Ishikawa (cell line): Measurements from ENCODE around the gene COL18A1.

Experiments used
- CREB1 ChIP-seq: IDR thresholded peaks from 2 replicates; pipeline ENCODE4 v1.6.1; 2012; ENCODE audit warnings: low read depth
- FOXM1 ChIP-seq: IDR thresholded peaks from 2 replicates; pipeline ENCODE4 v1.6.1; 2012; ENCODE audit warnings: low read depth, borderline replicate concordance
- MAX ChIP-seq: IDR thresholded peaks from 2 replicates; pipeline ENCODE4 v1.6.1; 2012
- RAD21 ChIP-seq: IDR thresholded peaks from 2 replicates; pipeline ENCODE4 v1.6.1; 2012; ENCODE audit warnings: low read depth
- TF ChIP-seq, protein P1 (sequence below): IDR thresholded peaks from 2 replicates; pipeline ENCODE4 v1.6.1; 2012; ENCODE audit warnings: low read depth, mild to moderate bottlenecking

- TF ChIP-seq CREB1: no peak
- no peak for TF ChIP-seq RAD21
- TF ChIP-seq, protein P1, sequence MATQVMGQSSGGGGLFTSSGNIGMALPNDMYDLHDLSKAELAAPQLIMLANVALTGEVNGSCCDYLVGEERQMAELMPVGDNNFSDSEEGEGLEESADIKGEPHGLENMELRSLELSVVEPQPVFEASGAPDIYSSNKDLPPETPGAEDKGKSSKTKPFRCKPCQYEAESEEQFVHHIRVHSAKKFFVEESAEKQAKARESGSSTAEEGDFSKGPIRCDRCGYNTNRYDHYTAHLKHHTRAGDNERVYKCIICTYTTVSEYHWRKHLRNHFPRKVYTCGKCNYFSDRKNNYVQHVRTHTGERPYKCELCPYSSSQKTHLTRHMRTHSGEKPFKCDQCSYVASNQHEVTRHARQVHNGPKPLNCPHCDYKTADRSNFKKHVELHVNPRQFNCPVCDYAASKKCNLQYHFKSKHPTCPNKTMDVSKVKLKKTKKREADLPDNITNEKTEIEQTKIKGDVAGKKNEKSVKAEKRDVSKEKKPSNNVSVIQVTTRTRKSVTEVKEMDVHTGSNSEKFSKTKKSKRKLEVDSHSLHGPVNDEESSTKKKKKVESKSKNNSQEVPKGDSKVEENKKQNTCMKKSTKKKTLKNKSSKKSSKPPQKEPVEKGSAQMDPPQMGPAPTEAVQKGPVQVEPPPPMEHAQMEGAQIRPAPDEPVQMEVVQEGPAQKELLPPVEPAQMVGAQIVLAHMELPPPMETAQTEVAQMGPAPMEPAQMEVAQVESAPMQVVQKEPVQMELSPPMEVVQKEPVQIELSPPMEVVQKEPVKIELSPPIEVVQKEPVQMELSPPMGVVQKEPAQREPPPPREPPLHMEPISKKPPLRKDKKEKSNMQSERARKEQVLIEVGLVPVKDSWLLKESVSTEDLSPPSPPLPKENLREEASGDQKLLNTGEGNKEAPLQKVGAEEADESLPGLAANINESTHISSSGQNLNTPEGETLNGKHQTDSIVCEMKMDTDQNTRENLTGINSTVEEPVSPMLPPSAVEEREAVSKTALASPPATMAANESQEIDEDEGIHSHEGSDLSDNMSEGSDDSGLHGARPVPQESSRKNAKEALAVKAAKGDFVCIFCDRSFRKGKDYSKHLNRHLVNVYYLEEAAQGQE: no peak
- no peak for TF ChIP-seq FOXM1
- no peak for TF ChIP-seq MAX
Measured at GRCh38 chr21:45411810-45412206, 6.8 kb downstream of the COL18A1 start.
